SH-SY5Y (cell line): ENCODE results near the gene RASGRF1.

ENCODE experiments used
- GATA2 ChIP-seq: IDR thresholded peaks from 2 replicates; pipeline ENCODE4 v1.6.1; 2011; ENCODE audit warnings: mild to moderate bottlenecking, low read depth, low read length
- GATA3 ChIP-seq: IDR thresholded peaks from 2 replicates; pipeline ENCODE4 v1.6.1; 2011; ENCODE audit warnings: low read depth, mild to moderate bottlenecking, low read length, moderate library complexity

RASGRF1 gene

DNA sequence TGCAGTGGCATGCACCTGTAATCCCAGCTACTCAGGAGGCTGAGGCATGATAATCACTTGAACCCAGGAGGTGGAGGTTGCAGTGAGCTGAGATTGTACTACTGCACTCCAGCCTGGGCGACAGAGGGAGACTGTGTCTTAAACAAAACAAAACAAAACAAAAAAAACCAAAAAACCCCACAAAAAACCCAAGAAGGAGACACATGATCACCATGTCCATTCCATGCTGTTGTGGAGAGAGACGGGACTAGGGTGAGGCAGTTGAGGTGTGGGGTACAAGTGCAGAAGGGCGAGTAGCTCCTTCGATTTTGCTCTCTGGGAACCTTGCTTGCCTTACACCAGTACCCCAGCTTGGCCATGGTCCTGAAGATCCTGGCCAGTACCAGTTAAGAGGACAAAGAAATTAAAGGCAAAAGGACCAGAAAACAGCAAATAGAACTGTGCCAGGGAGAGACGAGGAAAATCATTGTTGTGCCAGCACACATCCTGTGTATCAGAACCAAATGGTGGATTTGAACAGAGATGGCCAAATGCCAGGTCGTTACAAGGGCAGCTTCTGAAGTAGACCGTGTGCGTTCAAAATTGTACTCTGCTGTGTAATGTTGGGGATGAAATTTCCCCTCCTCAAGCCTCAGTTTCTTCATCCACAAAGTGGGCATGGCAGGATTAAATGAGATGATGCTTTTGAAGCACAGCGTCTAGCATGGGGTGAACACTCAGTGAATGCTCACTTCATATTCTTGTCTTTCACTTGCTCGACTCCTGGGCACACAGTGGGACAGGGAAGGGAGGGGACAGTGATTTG lies 102.8 kb downstream of the RASGRF1 start:
- no peak for TF ChIP-seq GATA3
- TF ChIP-seq GATA2: no peak

- TF ChIP-seq GATA3 (no peak), GATA2 (no peak)
Observed at GRCh38 chr15:78985859-78986475, 104.6 kb downstream of the RASGRF1 start.

GRCh38 chr15:78984041-78984440 lies 106.5 kb downstream of the RASGRF1 start:
- TF ChIP-seq GATA3: no peak
- TF ChIP-seq GATA2: no peak

- no peak for TF ChIP-seq GATA2
- no peak for TF ChIP-seq GATA3
Observed at GRCh38 chr15:78983146-78983918, 107.2 kb downstream of the RASGRF1 start.

- TF ChIP-seq GATA3: no peak
- no peak for TF ChIP-seq GATA2
Observed at GRCh38 chr15:78982736-78983135, 107.8 kb downstream of the RASGRF1 start.

DNA sequence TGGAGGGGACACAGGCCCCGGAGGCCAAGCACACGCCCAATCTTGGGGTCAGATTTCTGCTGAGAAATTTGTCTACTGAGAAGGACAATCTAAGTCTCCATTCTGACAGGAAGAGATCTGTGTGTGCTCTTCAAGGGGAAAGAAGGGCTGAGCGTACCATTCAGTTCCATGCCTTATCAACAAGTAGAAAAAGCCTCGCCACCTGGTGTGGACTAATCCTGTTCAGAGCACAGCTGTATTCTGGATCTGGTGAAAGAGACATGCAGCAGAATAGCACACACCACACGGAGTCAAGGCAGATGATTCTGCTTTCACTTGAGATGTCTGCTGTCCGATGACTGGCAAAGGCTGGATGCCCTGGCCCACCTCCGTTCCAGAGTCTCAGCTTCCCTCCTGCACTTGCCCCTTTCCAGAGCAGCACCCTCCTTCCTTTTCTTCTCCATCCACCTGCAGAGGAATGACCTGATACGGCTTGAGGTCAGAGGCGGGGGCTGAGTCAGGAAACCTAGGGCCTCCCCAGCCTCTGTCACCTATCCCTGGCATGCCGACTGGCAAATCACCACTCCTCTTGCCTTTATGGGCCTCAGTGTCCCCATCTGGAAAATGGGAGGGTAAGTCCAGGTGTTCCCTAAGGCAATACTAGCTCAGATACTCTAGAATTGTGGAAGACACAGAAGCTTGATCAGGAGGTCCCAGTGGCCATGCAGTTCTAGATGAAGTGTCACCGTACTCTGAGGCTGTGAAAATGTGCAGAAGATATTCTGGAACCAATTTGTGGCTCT lies 108.9 kb downstream of the RASGRF1 start:
- TF ChIP-seq GATA3 (no peak), GATA2 (no peak)

- TF ChIP-seq GATA3 (no peak), GATA2 (no peak)
Observed at GRCh38 chr15:78979456-78980320, 110.9 kb downstream of the RASGRF1 start.

- TF ChIP-seq GATA3: no peak
- TF ChIP-seq GATA2: no peak
Observed at GRCh38 chr15:78978601-78979179, 111.9 kb downstream of the RASGRF1 start.

- no peak for TF ChIP-seq GATA3
- no peak for TF ChIP-seq GATA2
Observed at GRCh38 chr15:78977591-78978347, 112.8 kb downstream of the RASGRF1 start.

DNA sequence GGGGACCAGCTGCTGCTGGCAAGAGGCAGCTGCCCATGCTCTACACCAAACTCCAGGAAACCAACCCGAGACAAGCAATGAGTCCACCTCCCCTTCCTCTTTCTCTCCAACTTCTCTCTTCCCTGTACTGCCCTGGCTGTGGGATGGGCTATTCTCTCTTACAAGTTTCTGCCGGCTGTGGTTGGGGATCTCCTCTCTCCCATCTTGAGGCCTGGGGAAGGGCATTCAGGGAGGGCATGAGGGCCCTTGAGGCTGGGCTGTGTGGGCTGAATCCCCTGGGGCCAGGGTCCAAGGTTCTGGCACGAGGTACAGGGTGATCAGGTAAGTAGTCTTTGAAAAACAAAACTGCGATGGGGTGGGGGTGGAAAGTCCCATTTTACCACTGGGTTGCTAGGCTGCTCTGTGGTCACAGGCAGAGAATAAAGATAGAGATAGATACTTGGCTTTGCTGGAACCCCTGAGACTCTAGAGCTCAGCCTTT lies 113.4 kb downstream of the RASGRF1 start:
- TF ChIP-seq GATA2 (no peak), GATA3 (no peak)

GRCh38 chr15:78976691-78977090 lies 113.9 kb downstream of the RASGRF1 start:
- no peak for TF ChIP-seq GATA3
- TF ChIP-seq GATA2: no peak
